MCF 10A (cell line): Measurements from ENCODE around the gene ARMC7. TPM values are rescaled to one million over a fixed set of nuclear protein-coding genes. Genes with fewer than 3 reads are reported as not detected.
"Not testable (repeated sequence)": the region's sequence is repeated elsewhere in the genome, so short reads cannot be mapped to it uniquely, and the experiment has no call there.

Experiments used
- BruUV-seq: library from RNA; stranded (reverse); fragments of 400-500 nt; replicated peaks from 2 replicates; lab custom pipeline; 2021; lab: Mats Ljungman, UMichigan
- CTCF ChIA-PET: fragments of 300-600 bp; sonication (Branson Sonifier 250); formaldehyde crosslinking; extraction: SDS; loops from one replicate; lab custom pipeline; 2021; ENCODE audit warnings: antibody characterized with exemption, inconsistent platforms; lab: Yijun Ruan, JAX
- POLR2A ChIA-PET: fragments of 300-600, 350-650 bp; sonication (Branson Sonifier 250); formaldehyde crosslinking; extraction: SDS; loops from one replicate; lab custom pipeline; 2020; ENCODE audit warnings: antibody characterized with exemption, inconsistent platforms; lab: Yijun Ruan, JAX
- DNase-seq: peaks from one replicate; pipeline ENCODE4 v3.0.0-alpha.2; 2018; ENCODE audit not compliant: unreplicated experiment
- H3K27ac Mint-ChIP-seq: one replicate; pipeline ENCODE4 v1.8.0; 2022; ENCODE audit warnings: mild to moderate bottlenecking, low read depth, mixed read lengths; ENCODE audit not compliant: unreplicated experiment
- H3K27me3 Mint-ChIP-seq: one replicate; pipeline ENCODE4 v1.8.0; 2022; ENCODE audit warnings: mixed read lengths; ENCODE audit not compliant: insufficient read depth, unreplicated experiment
- H3K36me3 Mint-ChIP-seq: one replicate; pipeline ENCODE4 v1.8.0; 2022; ENCODE audit warnings: mild to moderate bottlenecking, moderate library complexity, mixed read lengths; ENCODE audit not compliant: insufficient read depth, unreplicated experiment
- H3K4me1 Mint-ChIP-seq: one replicate; pipeline ENCODE4 v1.8.0; 2022; ENCODE audit warnings: mixed read lengths; ENCODE audit not compliant: insufficient read depth, unreplicated experiment
- H3K4me3 Mint-ChIP-seq: one replicate; pipeline ENCODE4 v1.8.0; 2022; ENCODE audit warnings: mild to moderate bottlenecking, moderate library complexity, mixed read lengths; ENCODE audit not compliant: unreplicated experiment
- H3K9me3 Mint-ChIP-seq: one replicate; pipeline ENCODE4 v1.8.0; 2022; ENCODE audit warnings: mixed read lengths; ENCODE audit not compliant: unreplicated experiment
- CTCF ChIP-seq: fragments of 200-600 bp; IDR thresholded peaks from one replicate; pipeline ENCODE4 v1.8.0; 2022; ENCODE audit warnings: antibody characterized with exemption, mild to moderate bottlenecking; ENCODE audit not compliant: unreplicated experiment
- intact Hi-C: fragments of 100-400 bp; cut with micrococcal nuclease; formaldehyde crosslinking; loops from 2 replicates; pipeline ENCODE4 v1.14.1; 2022
- total RNA-seq: library from RNA; stranded (reverse); gene quantifications from 2 replicates; pipeline ENCODE4 v1.2.3, GENCODE V29; 2022

The ARMC7 gene
- total RNA-seq, 1 experiment from 2014 or later, result 9.3 TPM

DNA sequence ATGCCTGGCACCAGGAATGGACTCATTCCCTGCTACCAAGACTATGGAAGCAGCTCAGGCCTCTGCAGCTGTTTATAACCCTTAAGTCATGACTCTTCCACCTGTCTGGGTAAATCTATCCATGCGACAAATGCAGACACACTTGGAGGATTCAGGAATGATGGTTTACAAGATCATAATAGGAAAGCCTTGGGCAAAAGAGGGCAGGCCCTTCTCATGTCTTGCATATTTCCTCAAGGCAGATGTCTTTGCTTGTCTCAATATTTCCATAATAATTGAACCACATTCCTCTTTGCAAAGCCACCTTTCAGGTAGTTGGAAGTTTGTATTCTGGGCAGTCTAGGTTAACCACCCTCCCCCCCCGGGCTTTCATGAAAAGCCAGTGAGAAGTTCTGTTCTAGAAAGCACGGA, 45.4 kb downstream of the ARMC7 start:
- H3K4me3 Mint-ChIP-seq, result no peak overlapping the region
- no TSS peak for BruUV-seq
- H3K9me3 Mint-ChIP-seq, result no peaks in the 10 kb centered on the region
- DNase-seq, result peak; percentile 14
- peaks cover 15% of the 10 kb centered on the region for H3K36me3 Mint-ChIP-seq
- no peak for TF ChIP-seq CTCF
- intact Hi-C loops, result no loop called here
- no peaks in the 10 kb centered on the region for H3K27me3 Mint-ChIP-seq
- H3K4me1 Mint-ChIP-seq, result peaks cover 14% of the 10 kb centered on the region
- ChIA-PET POLR2A (interaction anchor here (0.6 to 4.3 kb wide), 37 partner anchors 8 to 947 kb away, joined by 3 to 37 read pairs (median 4); partner anchors contain the start of genes ARMC7, ATP5PD, FDXR and GGA3), CTCF (interaction anchor here (0.7 to 1.3 kb wide), 2 partner anchors 10 to 41 kb away, joined by 3 to 7 read pairs; no protein-coding TSS in a partner anchor)
- H3K27ac Mint-ChIP-seq, result no peak overlapping the region

GRCh38 chr17:75158480-75158879, 48.7 kb downstream of the ARMC7 start:
- H3K27ac Mint-ChIP-seq, BruUV-seq, H3K27me3 Mint-ChIP-seq, DNase-seq, H3K4me3 Mint-ChIP-seq, intact Hi-C loops, H3K9me3 Mint-ChIP-seq: not testable (repeated sequence)
- ChIA-PET POLR2A (interaction anchor here (1.3 to 2.1 kb wide), 5 partner anchors 14 to 34 kb away, joined by 3 to 13 read pairs (median 7); partner anchors contain the start of gene NT5C), CTCF (interaction anchor here (1.1 to 1.4 kb wide), 2 partner anchors 12 to 14 kb away, joined by 4 to 5 read pairs; no protein-coding TSS in a partner anchor)
- H3K4me1 Mint-ChIP-seq, result peaks cover 14% of the 10 kb centered on the region
- peaks cover 15% of the 10 kb centered on the region for H3K36me3 Mint-ChIP-seq

GRCh38 chr17:75159196-75160031, 49.6 kb downstream of the ARMC7 start:
- ChIA-PET CTCF (interaction anchor here (0.5 to 1.4 kb wide), 8 partner anchors 9 to 388 kb away, joined by 3 to 5 read pairs (median 4); no protein-coding TSS in a partner anchor), POLR2A (interaction anchor here (0.7 to 2.1 kb wide), 10 partner anchors 9 to 159 kb away, joined by 3 to 13 read pairs (median 6); partner anchors contain the start of genes NT5C, NUP85 and SUMO2)
- BruUV-seq, result no TSS peak
- Mint-ChIP-seq H3K36me3 (peaks cover 20% of the 10 kb centered on the region), H3K27me3 (no peaks in the 10 kb centered on the region), H3K4me1 (peaks cover 14% of the 10 kb centered on the region), H3K27ac (peak overlapping the region; percentile 67), H3K9me3 (no peaks in the 10 kb centered on the region), H3K4me3 (no peak overlapping the region)
- intact Hi-C loops, result no loop called here
- peak; percentile 77 for DNase-seq
- no peak for TF ChIP-seq CTCF

DNA sequence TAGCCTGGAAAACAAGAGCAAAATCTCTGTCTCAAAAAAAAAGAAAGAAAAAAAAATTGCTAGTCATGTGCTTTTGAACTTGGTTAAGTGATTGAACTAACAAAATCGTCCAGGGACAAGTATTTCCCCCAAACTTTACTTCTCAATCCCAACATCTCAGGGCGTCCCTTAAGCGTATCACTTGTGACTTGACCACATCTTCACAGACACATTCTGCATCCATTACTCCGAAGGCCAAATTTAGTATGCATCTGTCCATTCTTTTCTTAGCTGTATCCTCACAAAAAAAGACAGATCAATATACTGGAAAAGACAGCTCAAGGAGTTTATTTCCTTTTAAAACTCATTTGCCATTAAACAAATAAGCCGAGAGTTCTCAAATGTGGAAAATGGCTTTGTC, 50.4 kb downstream of the ARMC7 start:
- Mint-ChIP-seq H3K27ac (peak overlapping the region; percentile 67), H3K27me3 (no peaks in the 10 kb centered on the region), H3K36me3 (peaks cover 24% of the 10 kb centered on the region), H3K9me3 (no peaks in the 10 kb centered on the region), H3K4me3 (no peak overlapping the region), H3K4me1 (peaks cover 7% of the 10 kb centered on the region)
- no TSS peak for BruUV-seq
- POLR2A ChIA-PET, result interaction anchor here (1.3 to 2.1 kb wide), 6 partner anchors 8 to 46 kb away, joined by 5 to 13 read pairs (median 8); partner anchors contain the start of genes NUP85 and SUMO2
- intact Hi-C loops, result no loop called here
- CTCF ChIA-PET, result interaction anchor here (0.5 to 0.8 kb wide), 2 partner anchors 26 to 46 kb away, joined by 3 to 4 read pairs; no protein-coding TSS in a partner anchor
- no peak for DNase-seq
- no peak for TF ChIP-seq CTCF
